HPDE6-E6E7 (cell line): ENCODE measurements around the gene ROBO2.

ENCODE experiments used
- DNase-seq: peaks from one replicate; pipeline ENCODE4 v3.0.0; 2011; ENCODE audit warnings: missing footprints; ENCODE audit errors: extremely low spot score

The ROBO2 gene

GRCh38 chr3:77051591-77051990 lies 11.7 kb downstream of the ROBO2 start:
- DNase-seq, result no peak

- no peak for DNase-seq
These were observed 12.2 kb downstream of the ROBO2 start for GRCh38 chr3:77052051-77052501.

- no peak for DNase-seq
These were observed 13.1 kb downstream of the ROBO2 start for GRCh38 chr3:77052733-77053670.

GRCh38 chr3:77053795-77054194 lies 13.9 kb downstream of the ROBO2 start:
- no peak for DNase-seq

- peak; percentile 26 for DNase-seq
These were observed 16.0 kb downstream of the ROBO2 start for GRCh38 chr3:77055841-77056341.

GRCh38 chr3:77059354-77059753 lies 19.5 kb downstream of the ROBO2 start:
- DNase-seq, result no peak

GRCh38 chr3:77063423-77063822 lies 23.5 kb downstream of the ROBO2 start:
- DNase-seq, result no peak

GRCh38 chr3:77065750-77066149 lies 25.9 kb downstream of the ROBO2 start:
- DNase-seq, result no peak

- no peak for DNase-seq
These were observed 26.9 kb downstream of the ROBO2 start for GRCh38 chr3:77066829-77067228.

- no peak for DNase-seq
These were observed 28.9 kb downstream of the ROBO2 start for GRCh38 chr3:77068808-77069207.

GRCh38 chr3:77071364-77071763 lies 31.5 kb downstream of the ROBO2 start:
- DNase-seq, result no peak

- no peak for DNase-seq
These were observed 31.9 kb downstream of the ROBO2 start for GRCh38 chr3:77071809-77072208.

GRCh38 chr3:77072232-77072631 lies 32.3 kb downstream of the ROBO2 start:
- DNase-seq, result no peak

GRCh38 chr3:77078279-77078678 lies 38.4 kb downstream of the ROBO2 start:
- no peak for DNase-seq

- no peak for DNase-seq
These were observed 40.2 kb downstream of the ROBO2 start for GRCh38 chr3:77079988-77080610.

GRCh38 chr3:77081240-77081661 lies 41.4 kb downstream of the ROBO2 start:
- DNase-seq, result peak; percentile 21

GRCh38 chr3:77084511-77084910 lies 44.6 kb downstream of the ROBO2 start:
- DNase-seq, result no peak

- no peak for DNase-seq
These were observed 46.5 kb downstream of the ROBO2 start for GRCh38 chr3:77086408-77086807.

- DNase-seq, result no peak
These were observed 51.9 kb downstream of the ROBO2 start for GRCh38 chr3:77091809-77092208.

- no peak for DNase-seq
These were observed 53.2 kb downstream of the ROBO2 start for GRCh38 chr3:77093101-77093500.

GRCh38 chr3:77096145-77096544 lies 56.2 kb downstream of the ROBO2 start:
- no peak for DNase-seq

GRCh38 chr3:77096966-77097890 lies 57.3 kb downstream of the ROBO2 start:
- no peak for DNase-seq
